ENCODE data around the gene HSPBAP1. TPM values are rescaled to one million over a fixed set of nuclear protein-coding genes. Genes with fewer than 3 reads are reported as not detected.

HSPBAP1 gene
- total RNA-seq, 1 experiment from 2014 or later, result 9.8 TPM

DNA sequence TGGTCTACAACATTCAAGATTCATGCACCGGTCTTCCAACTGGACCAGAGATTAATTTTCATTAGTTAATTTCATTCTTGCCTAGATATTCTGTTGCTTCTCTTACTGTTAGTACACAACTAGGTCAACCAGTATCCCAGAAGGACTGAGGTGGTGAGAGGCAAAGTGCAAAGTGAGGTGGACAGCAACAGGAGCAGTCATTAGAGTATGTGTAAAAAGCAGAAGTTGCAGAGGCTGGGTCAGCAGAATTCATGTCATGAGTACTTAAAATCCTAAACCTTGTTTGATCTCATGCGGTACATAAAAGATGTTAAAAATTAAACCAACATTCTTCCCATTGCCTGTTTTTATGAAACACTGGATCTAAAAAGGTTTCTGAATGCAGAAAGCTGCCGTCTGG, 66.3 kb downstream of the HSPBAP1 start:
- peaks cover 5 to 27% (median 27%) of the 10 kb centered on the region in 3 experiments; a peak in 6 of 7 replicates for H3K36me3 Mint-ChIP-seq (ENCODE audit: insufficient read depth in 1 of 3, low read depth in 3 of 3)
- Histone ChIP-seq H2AFZ (ENCODE audit: low read length) (no peak overlapping the region), H4K8ac (replicated peaks; ENCODE audit: insufficient read length, low read depth, low read length) (no peak overlapping the region), H2BK12ac (ENCODE audit: insufficient read length, low read depth, low read length) (no peak overlapping the region), H3K9me3 (ENCODE audit: control insufficient read depth, low read depth, low read length) (no peaks in the 10 kb centered on the region), H3K4ac (ENCODE audit: low read depth, low read length) (no peak overlapping the region), H3K23me2 (ENCODE audit: insufficient read length, low read depth, low read length, poor library complexity, severe bottlenecking) (no peaks in the 10 kb centered on the region), H3K79me2 (ENCODE audit: insufficient read depth, low read length) (no peaks in the 10 kb centered on the region), H3K56ac (ENCODE audit: insufficient read length, low read depth, low read length) (no peak overlapping the region), H4K91ac (ENCODE audit: insufficient read length, low read depth, low read length) (no peak overlapping the region), H3K18ac (ENCODE audit: insufficient read length, low read depth, low read length) (no peak overlapping the region), H4K5ac (ENCODE audit: insufficient read length, low read depth, low read length) (no peak overlapping the region), H3T11ph (ENCODE audit: low read length) (no peak overlapping the region), H2BK5ac (ENCODE audit: insufficient read length, low read length) (no peak overlapping the region), H3K23ac (ENCODE audit: insufficient read length, low read depth, low read length) (no peak overlapping the region), H3K27ac (ENCODE audit: insufficient read length, low read depth, low read length) (no peak overlapping the region), H4K20me1 (ENCODE audit: control insufficient read depth, insufficient read depth, insufficient read length) (no peaks in the 10 kb centered on the region), H3K4me1 (ENCODE audit: insufficient read depth, low read length) (no peaks in the 10 kb centered on the region), H3K14ac (ENCODE audit: insufficient read depth, low read length) (no peak overlapping the region), H3K9ac (ENCODE audit: extremely low read depth, insufficient read length, low read length) (no peak overlapping the region), H3K4me2 (ENCODE audit: insufficient read depth, insufficient read length, low read length) (no peak overlapping the region), H3K79me1 (ENCODE audit: insufficient read depth, low read depth, low read length, poor library complexity, severe bottlenecking) (no peaks in the 10 kb centered on the region), H2BK15ac (ENCODE audit: low read depth, low read length) (no peak overlapping the region), H2BK20ac (ENCODE audit: low read depth, low read length, poor library complexity, severe bottlenecking) (no peak overlapping the region), H2BK120ac (ENCODE audit: low read depth, low read length, poor library complexity, severe bottlenecking) (no peak overlapping the region), H3K27me3 (ENCODE audit: insufficient read depth, low read length) (no peaks in the 10 kb centered on the region), H2AK5ac (ENCODE audit: insufficient read length, low read length) (no peak overlapping the region)
- WGBS (ENCODE audit: extremely low coverage, insufficient read length, low lambda C conversion rate), result no CpG with 5 or more reads among the region's 3 CpGs
- H3K4me3 Mint-ChIP-seq, result no peak overlapping the region
- no peaks in the 10 kb centered on the region for H3K27me3 Mint-ChIP-seq (ENCODE audit: low read depth)
- H3K4me1 Mint-ChIP-seq, result peaks cover 8 to 9% of the 10 kb centered on the region in 2 experiments
- peaks cover 22 to 32% of the 10 kb centered on the region in 2 experiments for H3K9me3 Mint-ChIP-seq
- no peak for DNase-seq
- H3K27ac Mint-ChIP-seq, result no peak overlapping the region
- TF ChIP-seq, protein P1, sequence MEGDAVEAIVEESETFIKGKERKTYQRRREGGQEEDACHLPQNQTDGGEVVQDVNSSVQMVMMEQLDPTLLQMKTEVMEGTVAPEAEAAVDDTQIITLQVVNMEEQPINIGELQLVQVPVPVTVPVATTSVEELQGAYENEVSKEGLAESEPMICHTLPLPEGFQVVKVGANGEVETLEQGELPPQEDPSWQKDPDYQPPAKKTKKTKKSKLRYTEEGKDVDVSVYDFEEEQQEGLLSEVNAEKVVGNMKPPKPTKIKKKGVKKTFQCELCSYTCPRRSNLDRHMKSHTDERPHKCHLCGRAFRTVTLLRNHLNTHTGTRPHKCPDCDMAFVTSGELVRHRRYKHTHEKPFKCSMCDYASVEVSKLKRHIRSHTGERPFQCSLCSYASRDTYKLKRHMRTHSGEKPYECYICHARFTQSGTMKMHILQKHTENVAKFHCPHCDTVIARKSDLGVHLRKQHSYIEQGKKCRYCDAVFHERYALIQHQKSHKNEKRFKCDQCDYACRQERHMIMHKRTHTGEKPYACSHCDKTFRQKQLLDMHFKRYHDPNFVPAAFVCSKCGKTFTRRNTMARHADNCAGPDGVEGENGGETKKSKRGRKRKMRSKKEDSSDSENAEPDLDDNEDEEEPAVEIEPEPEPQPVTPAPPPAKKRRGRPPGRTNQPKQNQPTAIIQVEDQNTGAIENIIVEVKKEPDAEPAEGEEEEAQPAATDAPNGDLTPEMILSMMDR (conservative IDR thresholded peaks at IDR 0.05), result no peak

Measured in H9 (cell line).